OCI-LY7 (cell line): Measurements from ENCODE around the gene CYB5A. TPM values are rescaled to one million over a fixed set of nuclear protein-coding genes. Genes with fewer than 3 reads are reported as not detected.

Experiments
- BruUV-seq: library from RNA; stranded (reverse); fragments of 400-500 nt; replicated peaks from 2 replicates; lab custom pipeline; 2021; lab: Mats Ljungman, UMichigan
- CTCF ChIA-PET: fragments of 300-600 bp; sonication (Branson Sonifier 250); formaldehyde crosslinking; loops from one replicate; lab custom pipeline; 2022; ENCODE audit warnings: antibody characterized with exemption; ENCODE audit not compliant: unreplicated experiment; lab: Charles Lee
- POLR2A ChIA-PET: fragments of 300-600 bp; sonication (Branson Sonifier 250); formaldehyde crosslinking; loops from one replicate; lab custom pipeline; 2022; ENCODE audit warnings: antibody characterized with exemption; lab: Charles Lee
- DNase-seq: peaks from one replicate; pipeline ENCODE4 v3.0.0-alpha.2; 2015; ENCODE audit warnings: low spot score
- H2AFZ ChIP-seq: fragments of 200-600 bp; sonication (generic), shearing (Covaris generic); 2 replicates; pipeline ENCODE4 v1.6.1; 2014; ENCODE audit warnings: mild to moderate bottlenecking, antibody characterized with exemption, low read length, moderate library complexity
- H3K27ac ChIP-seq: fragments of 200-600 bp; sonication (generic); 2 replicates; pipeline ENCODE4 v1.5.1; 2014; ENCODE audit warnings: mixed run types, low read depth, mild to moderate bottlenecking, moderate library complexity, low read length, inconsistent platforms; ENCODE audit not compliant: poor library complexity, severe bottlenecking
- H3K36me3 ChIP-seq: fragments of 200-600 bp; sonication (generic); 2 replicates; pipeline ENCODE4 v1.6.1; 2014; ENCODE audit warnings: mild to moderate bottlenecking, antibody characterized with exemption, low read length, moderate library complexity, mixed read lengths; ENCODE audit not compliant: insufficient read depth
- H3K4me1 ChIP-seq: fragments of 200-600 bp; sonication (generic); 2 replicates; pipeline ENCODE4 v1.5.1; 2014; ENCODE audit warnings: mild to moderate bottlenecking, low read length; ENCODE audit not compliant: insufficient read depth, poor library complexity, severe bottlenecking
- H3K4me2 ChIP-seq: fragments of 200-600 bp; sonication (generic); 2 replicates; pipeline ENCODE4 v1.6.1; 2014; ENCODE audit warnings: mild to moderate bottlenecking, low read length
- H3K4me3 ChIP-seq: fragments of 200-600 bp; sonication (generic); 2 replicates; pipeline ENCODE4 v1.5.1; 2014; ENCODE audit warnings: mild to moderate bottlenecking, low read depth, low read length; ENCODE audit not compliant: poor library complexity, severe bottlenecking
- H3K79me2 ChIP-seq: fragments of 200-600 bp; sonication (generic); 2 replicates; pipeline ENCODE4 v1.6.1; 2016; ENCODE audit warnings: low read depth, mild to moderate bottlenecking, low read length, moderate library complexity, mixed read lengths; ENCODE audit not compliant: insufficient read depth
- H3K9me2 ChIP-seq: fragments of 200-600 bp; sonication (generic); 2 replicates; pipeline ENCODE4 v1.6.1; 2016; ENCODE audit warnings: mild to moderate bottlenecking, low read length, mixed read lengths; ENCODE audit not compliant: insufficient read depth
- H3K9me3 ChIP-seq: fragments of 200-600 bp; sonication (generic); 2 replicates; pipeline ENCODE4 v1.6.1; 2014; ENCODE audit warnings: mild to moderate bottlenecking, mixed run types, low read length, mixed read lengths
- H4K20me1 ChIP-seq: fragments of 200-600 bp; sonication (generic); 2 replicates; pipeline ENCODE4 v1.6.1; 2014; ENCODE audit warnings: mild to moderate bottlenecking, antibody characterized with exemption, low read length, moderate library complexity, mixed read lengths; ENCODE audit not compliant: insufficient read depth
- CTCF ChIP-seq: fragments of 200-600 bp; sonication (generic); conservative IDR thresholded peaks from 2 replicates; pipeline ENCODE4 v1.5.1; 2014; ENCODE audit warnings: mild to moderate bottlenecking, antibody characterized with exemption, low read length, moderate library complexity, mixed read lengths
- EZH2phosphoT487 ChIP-seq: fragments of 200-600 bp; sonication (generic); IDR thresholded peaks from 2 replicates; pipeline ENCODE4 v1.6.1; 2018; ENCODE audit warnings: low read depth, borderline replicate concordance, mild to moderate bottlenecking, mixed run types, antibody characterized with exemption, low read length, moderate library complexity, mixed read lengths
- intact Hi-C: fragments of 100-400 bp; cut with micrococcal nuclease; formaldehyde crosslinking; loops from one replicate; pipeline ENCODE4 v1.10.0; 2022; ENCODE audit not compliant: unreplicated experiment
- total RNA-seq, 2 experiments: library from RNA; depleted of rRNA in 1 of 2; stranded (reverse); fragments of >200 nt in 1 of 2; shearing (Covaris generic) in 1 of 2; gene quantifications; 2 replicates each; pipeline ENCODE4 v1.2.3, GENCODE V29; 2014 to 2022

CYB5A gene
- total RNA-seq, 2 experiments from 2014 or later, result not detected

DNA sequence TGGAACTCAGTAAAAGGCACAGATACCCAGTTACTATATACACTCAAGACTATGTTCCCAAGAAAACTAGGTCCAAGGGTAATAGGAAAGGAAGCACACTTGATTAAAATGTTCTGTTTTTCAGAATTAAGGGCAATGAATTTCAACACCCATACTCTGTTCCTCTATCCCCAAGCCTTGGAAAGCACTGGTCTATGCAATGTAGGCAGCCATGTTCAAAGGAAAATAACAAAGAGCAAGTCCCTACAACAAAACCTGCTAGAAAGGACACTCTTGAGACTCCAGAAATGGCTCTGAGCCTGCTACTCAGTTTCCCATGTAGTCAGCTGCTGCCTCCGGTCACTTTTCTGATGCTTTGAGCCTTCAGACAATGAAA, 6.8 kb downstream of the CYB5A start:
- H3K27ac ChIP-seq, result no peak overlapping the region
- H3K4me3 ChIP-seq, result no peak overlapping the region
- ChIA-PET CTCF (no interaction called here), POLR2A (no interaction called here)
- no peak for DNase-seq
- H3K79me2 ChIP-seq, result no peaks in the 10 kb centered on the region
- no peak overlapping the region for H2AFZ ChIP-seq
- TF ChIP-seq CTCF (no peak), EZH2phosphoT487 (no peak)
- no peaks in the 10 kb centered on the region for H3K36me3 ChIP-seq
- no peaks in the 10 kb centered on the region for H3K4me1 ChIP-seq
- intact Hi-C loops, result no loop called here
- H3K9me3 ChIP-seq, result no peaks in the 10 kb centered on the region
- H3K4me2 ChIP-seq, result no peak overlapping the region
- H4K20me1 ChIP-seq, result no peaks in the 10 kb centered on the region
- BruUV-seq, result no TSS peak
- H3K9me2 ChIP-seq, result no peaks in the 10 kb centered on the region

DNA sequence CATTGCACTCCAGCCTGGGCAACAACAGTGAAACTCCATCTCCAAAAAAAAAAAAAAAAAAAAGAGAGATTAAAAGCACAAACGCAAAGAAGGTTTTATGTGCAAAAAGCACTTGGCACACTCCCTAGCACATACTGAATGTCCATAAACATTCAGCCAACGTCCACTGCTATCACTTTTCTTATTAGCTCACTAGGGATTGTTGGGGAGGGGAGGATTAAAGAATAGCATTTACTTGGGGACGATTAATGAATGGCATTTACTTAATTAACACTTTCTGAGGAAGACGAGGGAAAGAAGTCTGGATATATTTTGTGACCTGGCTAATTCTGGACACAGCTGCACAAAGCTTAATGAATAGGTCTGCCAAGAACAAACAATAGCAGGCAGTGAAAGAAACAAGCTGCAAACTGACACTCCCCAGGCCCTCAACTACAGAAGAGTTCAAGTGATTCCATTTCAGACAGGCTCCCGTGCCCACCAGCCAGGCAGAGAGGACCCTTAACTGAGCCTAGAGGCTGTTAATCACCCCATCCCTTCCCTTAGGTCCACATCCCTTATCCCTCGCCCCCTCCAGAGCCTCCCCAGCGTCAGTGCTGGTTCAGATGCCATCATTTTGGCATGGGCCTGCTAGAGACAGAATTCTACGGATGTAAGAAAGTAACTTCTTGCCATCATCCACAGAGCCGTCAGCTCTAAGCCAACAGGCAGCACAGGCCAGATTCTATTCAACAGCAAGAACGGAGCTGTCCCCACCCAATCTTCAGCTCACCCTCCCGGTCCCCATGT, 7.4 kb downstream of the CYB5A start:
- BruUV-seq, result no TSS peak

More for the DNA sequence above, 7.4 kb downstream of the CYB5A start:
- DNase-seq, result no peak
- Histone ChIP-seq H3K27ac (no peak overlapping the region), H3K4me2 (no peak overlapping the region), H3K4me3 (no peak overlapping the region), H3K79me2 (no peaks in the 10 kb centered on the region), H3K9me2 (no peaks in the 10 kb centered on the region), H3K9me3 (no peaks in the 10 kb centered on the region), H2AFZ (no peak overlapping the region), H3K36me3 (no peaks in the 10 kb centered on the region), H3K4me1 (no peaks in the 10 kb centered on the region), H4K20me1 (no peaks in the 10 kb centered on the region)
- ChIA-PET CTCF (no interaction called here), POLR2A (no interaction called here)
- intact Hi-C loops, result no loop called here
- TF ChIP-seq EZH2phosphoT487, result no peak
- no peak for TF ChIP-seq CTCF
